HG02970 (cell line): ENCODE results near the gene PTPRE.

Source experiments
- ATAC-seq: cut with Tn5 transposase; IDR thresholded peaks from one replicate; pipeline ENCODE4 v1.9.1; 2021; ENCODE audit warnings: mild to moderate bottlenecking, moderate library complexity, moderate number of reproducible peaks; ENCODE audit not compliant: unreplicated experiment, low FRiP score

The PTPRE gene

DNA sequence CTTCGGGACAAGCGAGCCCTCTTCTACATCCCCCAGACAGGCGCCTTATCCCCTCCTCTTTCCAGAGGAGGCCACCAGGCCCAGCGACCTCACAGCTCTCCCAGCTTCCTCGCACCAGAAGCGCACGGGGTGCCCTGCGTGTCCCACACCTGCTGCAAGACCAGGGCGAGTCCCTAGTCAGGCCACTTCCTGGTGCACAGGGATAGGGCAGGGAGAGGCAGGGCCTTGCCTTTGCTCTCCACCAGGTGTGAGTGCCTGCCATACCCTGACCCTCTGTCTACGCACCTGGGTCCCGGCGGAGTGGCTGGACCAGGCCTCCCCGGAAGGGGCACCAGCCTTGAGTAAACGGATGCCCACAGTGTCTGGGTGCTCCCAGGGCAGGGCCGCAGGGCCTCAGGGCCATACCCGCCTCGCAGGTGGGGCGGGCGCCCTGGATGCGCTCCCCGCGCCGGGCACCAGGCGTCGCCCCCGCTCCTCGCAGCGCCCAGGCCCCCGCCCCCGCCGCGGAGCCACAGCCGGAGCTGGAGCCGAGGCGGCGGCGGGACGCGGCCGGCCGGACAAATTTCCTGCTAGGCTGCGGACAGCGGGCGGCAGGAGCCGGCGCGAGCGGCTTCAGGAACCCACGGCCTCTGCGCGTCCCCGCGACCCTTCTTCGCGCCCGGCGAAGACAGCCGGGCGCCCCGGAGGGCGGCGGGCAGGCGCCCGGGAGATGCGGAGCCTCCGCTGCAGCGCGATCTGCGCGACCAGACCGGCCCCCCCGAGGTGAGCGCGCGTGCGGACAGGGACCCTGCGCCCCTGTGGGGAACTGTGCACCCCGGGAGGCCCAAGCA is at the start of gene PTPRE:
Gene PTPRE (plus strand): TSS at position 556 of the 830 bp plus-strand sequence. CDS start 133,779 bp downstream, outside the sequence.
- ATAC-seq: peak; percentile 80

DNA sequence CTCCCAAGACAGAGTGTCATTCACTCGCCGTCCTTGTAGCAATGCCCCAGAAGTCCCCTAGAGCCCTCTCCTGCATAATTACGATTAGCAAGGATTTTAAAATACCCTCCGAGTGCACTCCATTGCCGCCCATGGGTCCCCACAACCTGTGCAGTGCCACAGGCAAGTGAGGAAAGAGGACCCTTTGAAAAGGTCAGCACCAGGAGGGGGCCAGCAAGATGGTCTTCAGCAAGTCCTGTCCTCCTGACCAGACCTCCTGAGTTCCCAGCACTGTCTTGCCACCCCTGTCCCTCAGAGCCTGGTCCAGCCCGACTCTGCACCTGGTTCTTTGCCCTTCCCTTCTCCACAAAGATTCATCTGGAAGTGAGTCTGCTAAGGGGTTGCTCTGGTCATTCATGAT is 46.3 kb upstream of the PTPRE start:
- ATAC-seq: no peak

- no peak for ATAC-seq
Measured at GRCh38 chr10:127863231-127863825, 43.6 kb upstream of the PTPRE start.

GRCh38 chr10:127866276-127867013 is 40.5 kb upstream of the PTPRE start:
- no peak for ATAC-seq

- no peak for ATAC-seq
Measured at GRCh38 chr10:127867805-127868204, 39.1 kb upstream of the PTPRE start.

DNA sequence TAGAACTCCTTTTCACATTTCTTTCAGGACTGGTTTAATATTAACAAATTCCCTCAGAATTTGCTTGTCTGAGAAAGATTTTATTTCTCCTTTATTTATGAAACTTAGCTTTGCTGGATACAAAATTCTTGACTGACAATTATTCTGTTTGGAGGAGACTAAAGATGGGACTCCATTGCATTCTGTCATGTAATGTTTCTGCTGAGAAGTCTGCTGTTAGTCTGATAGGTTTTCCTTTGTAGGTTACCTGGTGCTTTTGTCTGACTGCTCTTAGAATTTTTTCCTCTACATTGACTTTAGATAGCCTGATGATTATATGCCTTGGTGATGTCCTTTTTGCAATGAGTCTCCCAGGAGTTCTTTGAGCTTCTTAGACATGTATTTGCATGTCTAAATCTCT is 37.6 kb upstream of the PTPRE start:
- no peak for ATAC-seq

DNA sequence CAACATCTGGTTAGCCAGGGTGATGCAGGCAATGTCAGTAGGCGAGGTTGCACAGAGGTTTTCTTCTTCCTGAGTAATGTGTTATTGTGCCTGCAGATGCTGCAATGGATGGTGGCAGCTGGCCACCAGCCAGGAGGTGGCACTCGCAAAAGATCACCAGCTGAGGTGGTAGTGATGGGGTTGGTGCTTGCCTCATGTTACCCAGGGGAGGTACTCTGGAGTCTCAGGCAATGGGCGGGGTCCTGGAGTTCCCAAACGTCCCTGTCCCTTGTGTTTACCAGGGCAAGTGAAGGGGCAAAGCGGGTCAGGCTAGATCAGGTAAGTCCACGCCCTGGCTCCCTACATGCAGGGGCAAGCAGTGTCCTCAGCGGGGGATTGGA is 35.3 kb upstream of the PTPRE start:
- no peak for ATAC-seq

- ATAC-seq: no peak
Measured at GRCh38 chr10:127872011-127872761, 34.7 kb upstream of the PTPRE start.

- no peak for ATAC-seq
Measured at GRCh38 chr10:127872871-127873600, 33.9 kb upstream of the PTPRE start.

GRCh38 chr10:127873901-127874470 is 32.9 kb upstream of the PTPRE start:
- no peak for ATAC-seq

GRCh38 chr10:127874671-127875448 is 32.0 kb upstream of the PTPRE start:
- no peak for ATAC-seq

DNA sequence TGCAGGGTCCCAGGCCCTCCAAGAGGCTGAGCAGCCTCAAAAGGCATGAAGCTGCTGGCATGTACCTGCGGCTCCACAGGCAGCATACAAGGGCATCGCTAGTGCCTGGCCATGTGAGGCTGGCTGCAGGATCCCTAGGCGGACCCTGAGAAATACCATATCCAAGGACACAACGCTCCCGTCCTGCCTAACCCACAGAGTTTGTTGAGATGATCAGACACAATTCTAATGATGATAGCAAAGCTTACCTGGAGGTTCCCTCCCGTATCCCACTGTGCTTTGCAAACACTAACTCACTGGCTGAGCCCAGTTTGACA is 31.5 kb upstream of the PTPRE start:
- ATAC-seq: no peak

GRCh38 chr10:127875916-127876315 is 31.0 kb upstream of the PTPRE start:
- no peak for ATAC-seq

DNA sequence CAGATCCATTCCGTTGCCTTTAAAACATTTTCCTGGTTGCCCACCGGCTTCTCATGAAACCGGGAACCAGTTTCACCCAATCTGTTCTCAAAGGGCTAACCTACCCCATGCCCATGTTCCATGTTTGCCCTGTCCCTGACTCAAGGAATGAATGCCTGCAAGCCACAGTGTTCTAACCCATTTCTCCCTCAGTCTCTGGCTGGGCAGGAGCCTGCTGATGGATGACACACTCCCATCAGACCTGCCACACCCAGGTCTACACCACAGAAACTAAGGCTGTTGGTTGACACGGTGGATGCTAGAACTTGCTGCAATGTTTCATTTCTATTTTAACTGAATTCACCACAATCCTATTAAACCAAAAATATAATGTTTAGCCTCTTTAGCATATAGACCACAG is 29.8 kb upstream of the PTPRE start:
- ATAC-seq: no peak

GRCh38 chr10:127877699-127878098 is 29.2 kb upstream of the PTPRE start:
- ATAC-seq: no peak

GRCh38 chr10:127878475-127879055 is 28.3 kb upstream of the PTPRE start:
- no peak for ATAC-seq

DNA sequence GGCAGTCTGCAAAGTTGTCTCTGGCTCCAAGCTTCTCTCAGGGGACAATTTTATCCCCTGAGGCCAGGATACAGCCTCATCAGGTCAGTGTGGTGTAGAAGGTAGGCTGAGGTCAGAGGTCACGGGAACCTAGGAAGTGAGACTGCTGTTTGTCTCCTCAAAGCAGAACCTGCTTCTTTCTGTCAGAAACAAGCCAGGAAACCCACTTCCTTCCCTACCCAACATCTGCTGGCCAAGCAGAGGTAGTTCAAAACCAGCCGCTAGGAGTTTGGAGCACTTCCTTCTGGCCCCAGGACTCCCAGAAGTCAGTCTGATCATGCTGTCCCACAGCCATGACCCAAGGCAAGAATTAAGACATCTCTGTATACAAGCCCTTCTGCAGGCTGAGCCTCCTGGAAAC is 26.3 kb upstream of the PTPRE start:
- ATAC-seq: no peak

DNA sequence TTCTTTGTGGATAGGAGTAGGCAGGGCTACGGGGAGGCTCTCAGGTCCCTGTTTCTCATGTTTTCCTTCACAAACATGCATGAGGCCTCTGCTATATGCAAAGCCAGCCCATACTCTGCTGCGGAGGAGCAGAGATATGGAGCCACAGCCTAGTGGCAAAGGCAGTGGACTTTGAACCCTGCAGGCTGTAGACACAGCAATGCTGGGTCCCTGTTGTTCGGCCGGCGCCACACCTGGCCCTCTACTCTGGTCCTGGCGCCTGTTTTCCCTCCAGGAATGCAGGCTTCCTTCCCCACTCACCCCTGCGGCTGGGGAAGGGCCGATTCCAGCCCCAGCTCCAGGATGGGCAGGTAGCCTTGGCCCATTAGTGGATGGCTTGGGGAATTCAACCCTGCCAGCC is 25.6 kb upstream of the PTPRE start:
- ATAC-seq: no peak

- no peak for ATAC-seq
Measured at GRCh38 chr10:127882391-127882790, 24.5 kb upstream of the PTPRE start.
